HepG2 (cell line): Measurements from ENCODE around the gene MEPCE. TPM values are rescaled to one million over a fixed set of nuclear protein-coding genes. Genes with fewer than 3 reads are reported as not detected.
A peak's percentile ranks its signal among the peaks of the same experiment; 100 is the strongest.

Source experiments
- CC2D1A ChIP-seq: sonication (generic); formaldehyde crosslinking; IDR thresholded peaks from 2 replicates; pipeline ENCODE4 v1.8.1; 2023; ENCODE audit warnings: mild to moderate bottlenecking, missing genetic modification reagents
- MIER3 ChIP-seq: IDR thresholded peaks from 2 replicates; pipeline ENCODE4 v1.6.1; 2016; ENCODE audit warnings: missing compliant biosample characterization, borderline replicate concordance
- MLLT10 ChIP-seq: sonication (generic); formaldehyde crosslinking; IDR thresholded peaks from 2 replicates; pipeline ENCODE4 v1.4.0; 2020; ENCODE audit warnings: missing genetic modification reagents
- MLXIP ChIP-seq: sonication (generic); formaldehyde crosslinking; IDR thresholded peaks from 2 replicates; pipeline ENCODE4 v1.9.0; 2021; ENCODE audit warnings: missing genetic modification reagents, borderline replicate concordance
- PRDM10 ChIP-seq: sonication (generic); formaldehyde crosslinking; IDR thresholded peaks from 2 replicates; pipeline ENCODE4 v1.4.0; 2020; ENCODE audit warnings: low read depth, missing genetic modification reagents
- RXRB ChIP-seq: IDR thresholded peaks from 2 replicates; pipeline ENCODE4 v1.6.1; 2016; ENCODE audit warnings: borderline replicate concordance, missing genetic modification reagents, missing compliant biosample characterization
- SAFB2 ChIP-seq: sonication (generic); formaldehyde crosslinking; IDR thresholded peaks from 2 replicates; pipeline ENCODE4 v1.5.1; 2020; ENCODE audit warnings: missing genetic modification reagents, low read depth, mild to moderate bottlenecking, borderline replicate concordance
- SKIL ChIP-seq: sonication (generic); formaldehyde crosslinking; IDR thresholded peaks from 2 replicates; pipeline ENCODE4 v1.8.0; 2022; ENCODE audit warnings: missing genetic modification reagents, mild to moderate bottlenecking, moderate library complexity, borderline replicate concordance
- SRSF1 ChIP-seq: fragments of 200-400 bp; formaldehyde crosslinking; optimal IDR thresholded peaks from 2 replicates; pipeline ENCODE3; 2017; ENCODE audit warnings: mild to moderate bottlenecking, low read depth, low read length, moderate library complexity
- THYN1 ChIP-seq: sonication (generic); formaldehyde crosslinking; IDR thresholded peaks from 2 replicates; pipeline ENCODE4 v1.8.1; 2023; ENCODE audit warnings: low read depth, mild to moderate bottlenecking, moderate library complexity, missing genetic modification reagents, borderline replicate concordance
- ZIK1 ChIP-seq: sonication (generic); formaldehyde crosslinking; IDR thresholded peaks from 2 replicates; pipeline ENCODE4 v1.5.0; 2020; ENCODE audit warnings: mild to moderate bottlenecking, low read depth, missing genetic modification reagents, borderline replicate concordance
- ZNF18 ChIP-seq: sonication (generic); formaldehyde crosslinking; IDR thresholded peaks from 2 replicates; pipeline ENCODE4 v1.8.0; 2022; ENCODE audit warnings: mild to moderate bottlenecking, missing genetic modification reagents; ENCODE audit not compliant: insufficient replicate concordance
- ZNF256 ChIP-seq: sonication (generic); formaldehyde crosslinking; conservative IDR thresholded peaks from 2 replicates; pipeline ENCODE4 v1.4.0; 2020; ENCODE audit warnings: missing genetic modification reagents
- polyA plus RNA-seq, 8 experiments: library from polyadenylated mRNA; depleted of rRNA in 3 of 8; stranded (reverse) in 7 of 8; unstranded in 1 of 8; fragments of >200 nt; fragmentation: Illumina TruSeq in 4 of 8; extraction: Trizol in 4 of 8; gene quantifications; 2 replicates each; pipeline versions ENCODE4 v1.2.1 to v1.2.3, GENCODE V29; 2011 to 2016; ENCODE audit warnings: low read depth in 4 of 8, missing spikeins in 1 of 8, mixed read lengths in 1 of 8; ENCODE audit not compliant: insufficient read depth in 1 of 8
- total RNA-seq, 5 experiments: library from RNA; depleted of rRNA; stranded (reverse); fragments of >200 nt; fragmentation: Illumina TruSeq; extraction: Trizol; gene quantifications; 2 replicates each; pipeline ENCODE4 v1.2.3, GENCODE V29; 2016; ENCODE audit warnings: low read depth in 1 of 5

Gene MEPCE
- total and polyA plus RNA-seq, 2 of the 13 experiments (the other 11 are each of a cell fraction or from before 2014, with no cell fraction given): 12.3 to 26.0 TPM

- no peak for TF ChIP-seq SKIL
- no peak for TF ChIP-seq CC2D1A (CRISPR knock-in tag)
- TF ChIP-seq MLXIP (CRISPR knock-in tag): no peak
- no peak for TF ChIP-seq MLLT10
- TF ChIP-seq SRSF1: no peak
- TF ChIP-seq ZNF256 (CRISPR knock-in tag): no peak
- TF ChIP-seq RXRB (CRISPR knock-in tag): no peak
- TF ChIP-seq MIER3 (CRISPR knock-in tag): no peak
- peak; percentile 75 for TF ChIP-seq ZNF18 (CRISPR knock-in tag)
- 0 out of 2 replicates have a peak, but pooled peaks have one; percentile 45 for TF ChIP-seq SAFB2 (CRISPR knock-in tag)
- no peak for TF ChIP-seq THYN1
- no peak for TF ChIP-seq ZIK1 (CRISPR knock-in tag)
- TF ChIP-seq PRDM10 (CRISPR knock-in tag): no peak
These were observed at the start of gene MEPCE (continued) for GRCh38 chr7:100429637-100430492.
